ENCODE measurements around the gene TEX12.
A peak's percentile ranks its signal among the peaks of the same experiment; 100 is the strongest.
"Not testable (repeated sequence)": the region's sequence is repeated elsewhere in the genome, so short reads cannot be mapped to it uniquely, and the experiment has no call there.

TEX12 gene

DNA sequence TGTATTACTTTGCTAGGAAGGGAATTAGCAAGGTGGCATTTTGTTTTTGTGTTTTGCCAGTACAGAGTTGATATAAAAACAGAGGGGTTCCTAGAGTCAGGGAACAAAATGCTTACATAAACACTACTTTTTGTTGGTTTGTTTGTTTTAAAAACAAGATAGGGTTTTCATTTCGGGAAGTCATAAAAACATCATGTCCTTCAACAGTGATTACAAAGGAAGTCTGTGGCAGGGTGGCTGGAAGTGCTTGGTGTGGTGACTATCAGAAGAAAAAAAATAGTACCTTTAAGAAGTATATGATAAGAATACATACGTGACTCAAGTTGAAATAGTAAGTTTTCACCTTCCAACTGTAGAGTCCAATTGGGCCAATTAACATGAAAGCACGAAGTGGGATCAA, 2.1 kb upstream of the TEX12 start:
- no peak for DNase-seq

GRCh38 chr11:112166562-112166961, 610 bp upstream of the TEX12 start:
- DNase-seq, result no peak

GRCh38 chr11:112172362-112172994, 5.3 kb downstream of the TEX12 start:
- no peak for DNase-seq

DNA sequence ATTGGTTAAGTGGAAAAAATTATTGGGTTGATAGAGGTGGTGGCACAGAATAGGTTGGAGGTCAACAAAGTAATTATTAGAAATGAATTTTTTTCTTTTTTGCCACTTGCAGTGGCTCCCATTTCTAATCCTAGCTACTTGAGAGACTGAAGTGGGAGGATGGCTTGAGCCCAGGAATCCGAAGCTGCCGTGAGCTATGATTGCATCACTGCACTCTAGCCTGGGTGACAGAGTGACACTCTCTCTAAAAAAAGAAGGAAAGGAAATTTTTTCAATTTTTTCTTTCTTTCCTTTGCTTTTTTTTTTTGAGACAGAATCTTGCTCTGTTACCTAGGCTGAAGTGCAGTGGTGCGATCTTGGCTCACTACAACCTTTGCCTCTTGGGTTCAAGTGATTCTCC, 6.0 kb downstream of the TEX12 start:
- no peak for DNase-seq

- DNase-seq, result peak; percentile 75
These were observed 7.8 kb downstream of the TEX12 start, which contains the start of gene BCO2 for GRCh38 chr11:112174789-112175598. Gene BCO2 (plus strand): TSS chr11:112175512. CDS start chr11:112175602, 90 bp downstream.

DNA sequence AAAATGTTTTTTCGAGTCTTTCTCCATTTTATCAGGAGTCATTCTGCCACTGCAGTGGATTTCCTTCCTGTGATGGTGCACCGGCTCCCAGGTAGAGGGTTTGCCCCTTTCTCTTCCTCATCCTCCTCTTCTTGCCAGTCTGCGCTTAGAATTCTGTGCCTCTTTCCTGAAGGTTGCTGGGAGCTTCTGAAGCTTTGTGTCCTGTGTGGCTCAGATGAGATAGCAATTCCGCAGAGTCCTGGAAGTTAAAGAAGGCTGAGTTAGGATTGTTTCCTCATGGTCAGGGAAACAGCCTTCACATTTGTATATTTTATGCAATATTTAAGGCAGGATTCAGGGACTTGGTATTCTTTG, 8.4 kb downstream of the TEX12 start:
- DNase-seq, result no peak

DNA sequence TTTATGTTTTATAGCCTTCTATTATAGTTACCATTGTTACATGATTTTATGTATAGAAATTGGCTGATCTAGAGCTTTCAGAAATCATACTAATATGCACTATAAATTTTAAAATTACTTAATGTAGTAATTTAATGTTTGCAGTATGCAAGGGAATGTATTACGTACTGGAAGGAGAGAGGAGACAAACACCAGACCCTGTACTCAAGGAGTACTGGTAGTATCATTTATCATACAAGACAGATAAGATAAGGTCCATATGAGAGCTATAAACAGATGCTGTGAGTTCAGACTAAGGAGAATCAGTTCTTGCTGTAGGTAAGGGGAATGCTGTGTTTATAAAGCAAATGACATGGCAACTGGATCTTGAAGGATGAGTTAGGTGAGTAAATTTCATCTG, 8.9 kb downstream of the TEX12 start:
- DNase-seq, result no peak

DNA sequence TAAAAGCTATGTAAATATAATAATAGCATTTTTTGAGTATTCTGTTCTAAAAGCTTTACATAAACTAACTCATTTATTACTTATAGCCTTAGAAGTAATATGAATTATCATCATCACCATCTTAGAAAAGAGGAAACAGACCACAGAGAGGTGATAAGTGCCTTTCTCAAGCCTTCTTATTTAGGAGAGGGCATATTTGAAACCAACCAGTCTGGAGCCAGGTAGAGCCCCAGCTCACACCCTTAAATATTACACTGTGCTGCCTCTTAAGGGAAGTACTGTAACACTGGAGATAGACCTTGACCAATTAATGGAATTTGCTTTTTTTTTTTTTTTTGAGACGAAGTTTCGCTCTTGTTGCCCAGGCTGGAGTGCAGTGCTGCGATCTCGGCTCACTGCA, 10.4 kb downstream of the TEX12 start:
- DNase-seq, result no peak

- DNase-seq, result no peak
These were observed 11.3 kb downstream of the TEX12 start for GRCh38 chr11:112178428-112178827.

DNA sequence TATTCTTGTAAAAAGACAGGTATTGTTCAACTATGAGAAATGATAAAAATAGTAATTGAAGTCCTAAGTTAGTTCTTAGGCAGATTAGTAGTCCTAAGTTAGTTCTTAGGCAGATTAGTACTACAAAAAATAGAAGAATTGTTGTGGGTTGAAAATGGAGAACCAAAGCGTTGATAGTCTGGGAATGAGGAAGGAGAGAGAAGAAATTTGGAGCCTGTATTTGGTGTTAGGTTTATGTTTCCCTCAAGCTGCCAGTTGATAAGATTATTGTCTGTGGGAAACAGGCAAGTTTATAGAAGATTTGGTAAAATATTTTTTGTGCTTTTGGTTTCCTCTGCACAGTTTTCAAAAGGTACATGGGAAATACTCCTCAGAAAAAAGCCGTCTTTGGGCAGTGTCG, 11.8 kb downstream of the TEX12 start:
- DNase-seq, result no peak

- DNase-seq, result peak; percentile 69
These were observed 12.4 kb downstream of the TEX12 start for GRCh38 chr11:112179601-112180000.

DNA sequence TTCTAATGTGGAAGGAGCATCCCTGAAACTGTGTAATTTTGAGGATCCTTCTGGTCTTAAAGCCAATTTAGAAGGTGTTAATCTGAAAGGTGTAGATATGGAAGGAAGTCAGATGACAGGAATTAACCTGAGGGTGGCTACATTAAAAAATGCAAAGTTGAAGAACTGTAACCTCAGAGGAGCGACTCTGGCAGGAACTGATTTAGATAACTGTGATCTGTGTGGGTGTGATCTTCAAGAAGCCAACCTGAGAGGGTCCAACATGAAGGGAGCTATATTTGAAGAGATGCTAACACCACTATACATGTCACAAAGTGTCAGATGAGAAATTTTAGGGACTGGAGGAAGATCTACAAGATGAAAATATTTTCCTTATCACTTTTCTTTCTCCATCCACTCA, 15.7 kb downstream of the TEX12 start:
- no peak for DNase-seq

DNA sequence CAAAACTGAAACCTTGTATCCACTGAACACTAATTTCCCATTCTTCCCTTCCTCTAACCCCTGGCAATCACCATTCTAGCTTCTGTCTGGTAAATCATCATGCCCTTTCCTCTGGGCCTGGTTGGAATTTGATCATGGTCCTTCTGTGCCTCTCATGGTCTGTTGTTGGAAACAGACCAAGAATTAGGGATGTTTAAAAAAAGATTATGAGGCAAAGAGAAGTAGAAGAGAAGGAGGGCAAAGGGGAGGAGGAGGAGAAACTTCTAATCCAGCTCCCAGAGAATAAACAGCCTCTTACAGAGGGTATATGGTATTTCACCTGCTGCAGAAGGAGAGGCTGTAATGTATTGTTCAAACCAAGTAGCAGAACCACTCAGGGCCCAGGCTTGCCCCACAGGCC, 18.7 kb downstream of the TEX12 start:
- DNase-seq, result no peak

GRCh38 chr11:112186304-112186703, 19.1 kb downstream of the TEX12 start:
- no peak for DNase-seq

GRCh38 chr11:112195113-112195512, 27.9 kb downstream of the TEX12 start:
- not testable (repeated sequence) for DNase-seq

- no peak for DNase-seq
These were observed 28.8 kb downstream of the TEX12 start for GRCh38 chr11:112195951-112196351.

- DNase-seq, result no peak
These were observed 29.4 kb downstream of the TEX12 start for GRCh38 chr11:112196519-112197087.

- not testable (repeated sequence) for DNase-seq
These were observed 31.9 kb downstream of the TEX12 start for GRCh38 chr11:112199101-112199500.

- peak; percentile 16 for DNase-seq
These were observed 33.1 kb downstream of the TEX12 start for GRCh38 chr11:112200252-112200651.

- DNase-seq, result no peak
These were observed 38.9 kb downstream of the TEX12 start for GRCh38 chr11:112206071-112206470.

- peak; percentile 28 for DNase-seq
These were observed 43.7 kb downstream of the TEX12 start for GRCh38 chr11:112210890-112211289.

- DNase-seq, result peak; percentile 43
These were observed 44.4 kb downstream of the TEX12 start for GRCh38 chr11:112211536-112211935.

DNA sequence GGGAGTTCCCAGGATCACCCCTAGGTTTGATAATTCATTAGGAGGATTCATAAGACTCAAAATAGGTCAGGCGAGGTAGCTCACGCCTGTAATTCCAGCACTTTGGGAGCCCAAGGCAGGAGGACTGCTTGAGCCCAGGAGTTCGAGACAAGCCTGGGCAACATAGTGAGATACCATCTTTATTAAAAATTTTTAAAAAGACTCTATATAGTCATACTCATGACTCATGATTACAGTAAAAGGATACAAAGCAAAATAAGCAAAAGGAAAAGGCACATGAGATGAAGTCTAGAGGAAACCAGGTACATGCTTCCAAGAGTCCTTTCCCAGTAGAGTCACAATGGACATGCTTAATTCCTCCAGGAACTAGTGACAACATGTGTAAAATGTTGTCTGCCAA, 45.1 kb downstream of the TEX12 start:
- DNase-seq, result no peak

GRCh38 chr11:112212710-112213109, 45.5 kb downstream of the TEX12 start:
- DNase-seq, result no peak
